ENCODE results near the gene TECPR2.

Gene TECPR2

GRCh38 chr14:102523200-102523568 is 160.4 kb downstream of the TECPR2 start:
- Histone ChIP-seq H3K4me1 (ENCODE audit: control insufficient read depth, low read length) (peaks cover 19% of the 10 kb centered on the region), H3K27me3 (ENCODE audit: control insufficient read depth, low read length) (peaks cover 4% of the 10 kb centered on the region; the same call in 1 of the 2 replicates), H3K79me2 (ENCODE audit: control insufficient read depth, low read length) (no peaks in the 10 kb centered on the region), H3K36me3 (ENCODE audit: control insufficient read depth, low read length) (no peaks in the 10 kb centered on the region), H3K4me2 (ENCODE audit: low read length) (no peak overlapping the region), H3K4me3 (ENCODE audit: low read length) (no peak overlapping the region), H3K9me3 (ENCODE audit: control insufficient read depth, insufficient read depth, low read length) (no peaks in the 10 kb centered on the region), H3F3A (ENCODE audit: control insufficient read depth, insufficient read depth) (no peaks in the 10 kb centered on the region), H3K27ac (ENCODE audit: low read depth, low read length) (no peak overlapping the region), H3K9me2 (replicated peaks; ENCODE audit: control insufficient read depth, low read length) (no peaks in the 10 kb centered on the region), H4K20me1 (ENCODE audit: control insufficient read depth, insufficient read depth, low read depth, low read length) (no peaks in the 10 kb centered on the region)
- TF ChIP-seq CTCF (IDR thresholded peaks at IDR 0.05; ENCODE audit: low read depth, low read length, poor library complexity, severe bottlenecking) (no peak), EZH2phosphoT487 (IDR thresholded peaks at IDR 0.05; ENCODE audit: borderline replicate concordance, low read length) (no peak)

GRCh38 chr14:102523569-102524450 is 161.1 kb downstream of the TECPR2 start:
- no peak overlapping the region for H3K27ac ChIP-seq (ENCODE audit: low read depth, low read length)
- H3K79me2 ChIP-seq (ENCODE audit: control insufficient read depth, low read length), result no peaks in the 10 kb centered on the region
- no peaks in the 10 kb centered on the region for H3K9me3 ChIP-seq (ENCODE audit: control insufficient read depth, insufficient read depth, low read length)
- H3K4me1 ChIP-seq (ENCODE audit: control insufficient read depth, low read length), result peaks cover 19% of the 10 kb centered on the region
- H3K36me3 ChIP-seq (ENCODE audit: control insufficient read depth, low read length), result no peaks in the 10 kb centered on the region
- H3K4me2 ChIP-seq (ENCODE audit: low read length), result peak overlapping the region; percentile 76
- no peaks in the 10 kb centered on the region for H4K20me1 ChIP-seq (ENCODE audit: control insufficient read depth, insufficient read depth, low read depth, low read length)
- H3K27me3 ChIP-seq (ENCODE audit: control insufficient read depth, low read length), result no peaks in the 10 kb centered on the region
- no peaks in the 10 kb centered on the region for H3F3A ChIP-seq (ENCODE audit: control insufficient read depth, insufficient read depth)
- TF ChIP-seq CTCF (IDR thresholded peaks at IDR 0.05; ENCODE audit: low read depth, low read length, poor library complexity, severe bottlenecking), result no peak
- TF ChIP-seq EZH2phosphoT487 (IDR thresholded peaks at IDR 0.05; ENCODE audit: borderline replicate concordance, low read length), result no peak
- H3K4me3 ChIP-seq (ENCODE audit: low read length), result peak overlapping the region; percentile 78
- H3K9me2 ChIP-seq (replicated peaks; ENCODE audit: control insufficient read depth, low read length), result no peaks in the 10 kb centered on the region

- Histone ChIP-seq H3K27me3 (ENCODE audit: control insufficient read depth, low read length) (no peaks in the 10 kb centered on the region), H3K4me3 (ENCODE audit: low read length) (peak overlapping the region; percentile 78), H3K4me1 (ENCODE audit: control insufficient read depth, low read length) (peaks cover 19% of the 10 kb centered on the region), H3K27ac (ENCODE audit: low read depth, low read length) (peak overlapping the region; percentile 48), H3K9me3 (ENCODE audit: control insufficient read depth, insufficient read depth, low read length) (no peaks in the 10 kb centered on the region), H3F3A (ENCODE audit: control insufficient read depth, insufficient read depth) (no peaks in the 10 kb centered on the region), H4K20me1 (ENCODE audit: control insufficient read depth, insufficient read depth, low read depth, low read length) (no peaks in the 10 kb centered on the region), H3K4me2 (ENCODE audit: low read length) (peak overlapping the region; percentile 76), H3K9me2 (replicated peaks; ENCODE audit: control insufficient read depth, low read length) (no peaks in the 10 kb centered on the region), H3K36me3 (ENCODE audit: control insufficient read depth, low read length) (no peaks in the 10 kb centered on the region), H3K79me2 (ENCODE audit: control insufficient read depth, low read length) (no peaks in the 10 kb centered on the region)
- TF ChIP-seq CTCF (IDR thresholded peaks at IDR 0.05; ENCODE audit: low read depth, low read length, poor library complexity, severe bottlenecking) (peak; percentile 98), EZH2phosphoT487 (IDR thresholded peaks at IDR 0.05; ENCODE audit: borderline replicate concordance, low read length) (no peak)
These were observed 161.9 kb downstream of the TECPR2 start for GRCh38 chr14:102524451-102525218.

Data from DOHH2 (cell line).